Activated T-helper 1 cell treated with anti-CD3 and anti-CD28 coated beads, Interleukin-12 subunit alpha, Interleukin-12 subunit beta, Interleukin-2, Interleukin-4 antibody, amounts not matched to agents 30 ng/mL and 10 ng/mL and 1 ng/mL, durations not matched to agents 14 hours and 24 hours and 36 hours (primary cell): ENCODE data around the gene MRPL46. TPM values are rescaled to one million over a fixed set of nuclear protein-coding genes. Genes with fewer than 3 reads are reported as not detected.
A peak's percentile ranks its signal among the peaks of the same experiment; 100 is the strongest.
"Not testable (repeated sequence)": the region's sequence is repeated elsewhere in the genome, so short reads cannot be mapped to it uniquely, and the experiment has no call there.

ENCODE experiments used
- DNase-seq: peaks from one replicate; pipeline ENCODE4 v3.0.0; 2021; ENCODE audit warnings: low spot score
- H3K27ac Mint-ChIP-seq: one replicate; pipeline ENCODE4 v1.8.0; 2021; ENCODE audit warnings: mild to moderate bottlenecking, mixed read lengths
- H3K27me3 Mint-ChIP-seq: one replicate; pipeline ENCODE4 v1.8.0; 2022; ENCODE audit warnings: mild to moderate bottlenecking, moderate library complexity, mixed read lengths; ENCODE audit not compliant: insufficient read depth
- H3K36me3 Mint-ChIP-seq: one replicate; pipeline ENCODE4 v1.8.0; 2021; ENCODE audit warnings: low read depth, mixed read lengths
- H3K4me1 Mint-ChIP-seq: one replicate; pipeline ENCODE4 v1.8.0; 2021; ENCODE audit warnings: low read depth, mixed read lengths
- H3K4me3 Mint-ChIP-seq: one replicate; pipeline ENCODE4 v1.8.0; 2021; ENCODE audit warnings: mild to moderate bottlenecking, moderate library complexity, mixed read lengths
- H3K9me3 Mint-ChIP-seq: one replicate; pipeline ENCODE4 v1.8.0; 2021; ENCODE audit warnings: mixed read lengths
- intact Hi-C: fragments of 100-400 bp; cut with micrococcal nuclease; formaldehyde crosslinking; loops from one replicate; pipeline ENCODE4 v1.15.1; 2024
- total RNA-seq: library from RNA; stranded (reverse); gene quantifications from 2 replicates; pipeline ENCODE4 v1.2.3, GENCODE V29; 2022

The MRPL46 gene
- total RNA-seq, 1 donor from 2014 or later = 47.5 TPM

DNA sequence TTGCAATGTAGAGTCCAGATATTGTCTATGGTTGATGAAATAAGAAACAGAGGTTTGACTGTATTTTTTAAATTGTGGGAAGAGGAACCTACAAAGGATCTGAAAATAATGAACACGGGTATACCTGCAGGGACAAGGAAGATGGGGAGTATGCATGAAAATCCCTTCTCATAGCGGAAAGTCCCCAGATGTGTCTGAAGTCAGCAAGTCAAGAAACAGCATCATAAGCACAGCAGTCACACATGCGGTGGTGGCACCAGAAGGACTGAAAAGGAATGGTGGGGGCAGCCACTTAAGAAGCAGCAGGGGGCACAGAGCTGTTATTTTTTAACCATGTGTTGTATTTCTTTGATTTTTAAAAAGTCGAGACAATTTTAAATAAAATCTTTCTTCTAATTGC is 5.0 kb upstream of the MRPL46 start:
- no peak for DNase-seq
- H3K27me3 Mint-ChIP-seq = no peaks in the 10 kb centered on the region
- intact Hi-C loops = no loop called here

DNA sequence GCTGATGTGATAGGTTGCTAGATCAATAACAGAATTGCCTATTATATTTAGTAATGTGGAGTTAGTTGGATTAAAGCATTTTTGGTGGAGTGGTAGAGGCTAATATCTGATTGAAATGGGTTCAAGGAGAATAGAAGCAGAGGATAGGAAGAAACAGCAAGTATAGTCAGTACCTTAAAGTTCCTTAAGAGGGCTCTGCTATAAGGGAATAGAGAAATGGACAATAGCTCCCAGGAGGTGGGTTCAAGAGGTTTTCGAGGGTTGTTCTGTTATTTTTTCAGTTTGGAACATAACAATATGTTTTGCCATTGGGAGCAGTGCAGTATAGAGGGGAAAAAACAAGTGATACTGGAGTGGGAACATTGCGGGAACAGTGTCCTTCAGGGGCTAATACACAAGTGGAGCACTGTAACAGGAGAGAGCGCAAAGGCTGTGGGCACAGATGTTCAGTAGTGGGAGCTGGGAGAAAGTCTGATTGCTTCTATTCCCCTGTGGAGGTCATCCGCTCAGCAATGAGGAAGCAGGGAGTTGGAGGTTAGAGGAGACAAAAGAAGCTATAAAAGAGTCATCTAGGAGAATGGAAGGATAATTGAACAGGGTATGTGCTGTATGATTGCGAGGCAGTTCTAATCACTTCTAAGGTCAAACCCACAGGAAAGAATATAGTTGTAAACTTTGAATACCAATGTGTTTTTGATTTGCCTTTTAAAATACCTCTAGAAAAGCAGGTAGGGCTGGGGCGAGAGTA is 3.6 kb upstream of the MRPL46 start:
- DNase-seq = no peak
- Mint-ChIP-seq H3K4me3 (no peak overlapping the region), H3K9me3 (no peaks in the 10 kb centered on the region), H3K27ac (no peak overlapping the region), H3K4me1 (peaks cover 32% of the 10 kb centered on the region), H3K27me3 (no peaks in the 10 kb centered on the region), H3K36me3 (peaks cover 22% of the 10 kb centered on the region)
- intact Hi-C loops = no loop called here

More for the DNA sequence above, 5.0 kb upstream of the MRPL46 start:
- Mint-ChIP-seq H3K4me1 (peaks cover 20% of the 10 kb centered on the region), H3K27ac (peak overlapping the region; percentile 74), H3K4me3 (no peak overlapping the region), H3K9me3 (no peaks in the 10 kb centered on the region), H3K36me3 (peaks cover 27% of the 10 kb centered on the region)

DNA sequence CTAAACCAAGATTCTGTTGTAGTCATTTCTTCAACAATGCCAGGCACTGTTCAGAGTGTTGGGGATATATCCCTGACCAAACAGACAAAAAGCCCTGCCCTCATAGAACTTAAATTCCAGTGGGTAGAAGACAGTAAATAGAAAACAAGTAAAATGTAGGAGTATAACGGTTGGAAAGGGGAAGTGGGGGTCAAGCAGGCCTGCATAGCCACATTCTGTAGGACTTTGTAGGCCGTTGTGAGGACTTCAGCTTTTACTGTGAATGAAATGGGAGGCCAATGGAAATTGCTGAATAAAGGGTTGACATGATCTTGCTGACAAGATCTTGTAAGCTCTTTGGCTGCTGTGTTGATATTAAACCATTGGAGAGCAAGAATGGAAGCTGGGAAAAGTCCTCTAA is 2.1 kb upstream of the MRPL46 start:
- no peak for DNase-seq
- Mint-ChIP-seq H3K4me3 (no peak overlapping the region), H3K4me1 (peaks cover 41% of the 10 kb centered on the region), H3K9me3 (no peaks in the 10 kb centered on the region), H3K27me3 (no peaks in the 10 kb centered on the region), H3K27ac (no peak overlapping the region), H3K36me3 (peaks cover 21% of the 10 kb centered on the region)
- intact Hi-C loops = no loop called here

DNA sequence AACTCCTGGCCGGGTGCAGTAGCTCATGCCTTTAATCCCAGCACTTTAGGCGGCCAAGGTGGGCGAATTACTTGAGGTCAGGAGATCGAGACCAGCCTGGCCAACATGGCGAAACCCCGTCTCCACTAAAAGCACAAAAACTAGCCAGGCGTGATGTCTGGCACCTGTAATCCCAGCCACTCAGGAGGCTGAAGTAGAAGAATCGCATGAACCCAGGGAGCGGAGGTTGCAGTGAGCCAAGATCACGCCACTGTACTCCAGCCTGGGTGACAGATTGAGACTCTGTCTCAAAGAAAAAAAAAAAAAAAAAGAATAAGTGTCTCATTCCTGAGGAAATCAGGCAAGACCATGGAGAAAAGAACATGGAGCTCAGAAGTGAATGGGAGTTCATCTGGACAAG is 1.5 kb upstream of the MRPL46 start:
- H3K27ac Mint-ChIP-seq, H3K27me3 Mint-ChIP-seq, DNase-seq, H3K9me3 Mint-ChIP-seq, intact Hi-C loops: not testable (repeated sequence)
- H3K4me3 Mint-ChIP-seq = peak overlapping the region; percentile 96
- H3K4me1 Mint-ChIP-seq = peaks cover 41% of the 10 kb centered on the region
- H3K36me3 Mint-ChIP-seq = peaks cover 23% of the 10 kb centered on the region

DNA sequence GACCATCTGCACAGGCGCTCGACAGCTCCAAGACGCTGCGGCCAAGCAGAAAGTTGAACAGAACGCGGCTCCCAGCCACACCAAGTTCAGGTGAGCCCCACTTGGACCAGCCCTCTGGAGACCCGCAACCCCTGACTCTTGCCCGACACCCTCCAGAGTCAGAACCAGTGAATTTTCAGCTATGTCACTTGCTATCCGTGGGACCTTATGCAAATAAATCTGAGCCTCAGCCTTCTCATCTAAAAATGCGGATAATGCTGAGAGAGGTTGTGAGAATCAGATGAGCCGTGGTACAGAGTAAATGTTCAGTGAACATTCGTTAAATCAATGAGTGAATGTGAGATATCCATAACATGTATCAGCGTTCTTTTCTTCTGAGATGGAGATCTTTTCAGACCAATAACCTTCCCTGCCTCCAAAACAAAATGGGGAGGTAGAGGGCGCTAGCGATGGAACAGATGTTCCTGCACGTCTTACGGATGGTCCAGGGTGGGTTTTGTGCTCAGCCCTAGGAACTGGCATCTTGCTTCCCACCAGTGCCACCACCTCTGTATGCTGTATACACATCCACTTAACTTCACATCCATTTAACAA is 844 bp upstream of the MRPL46 start:
- peak overlapping the region; percentile 95 for H3K27ac Mint-ChIP-seq
- DNase-seq = no peak
- peaks cover 26% of the 10 kb centered on the region for H3K36me3 Mint-ChIP-seq
- no peaks in the 10 kb centered on the region for H3K27me3 Mint-ChIP-seq
- intact Hi-C loops = loop anchor here (1.0 kb wide), 2 partner anchors 153 to 170 kb away; partner anchors contain the start of gene AEN
- no peaks in the 10 kb centered on the region for H3K9me3 Mint-ChIP-seq
- peak overlapping the region; percentile 96 for H3K4me3 Mint-ChIP-seq
- H3K4me1 Mint-ChIP-seq = peaks cover 41% of the 10 kb centered on the region

DNA sequence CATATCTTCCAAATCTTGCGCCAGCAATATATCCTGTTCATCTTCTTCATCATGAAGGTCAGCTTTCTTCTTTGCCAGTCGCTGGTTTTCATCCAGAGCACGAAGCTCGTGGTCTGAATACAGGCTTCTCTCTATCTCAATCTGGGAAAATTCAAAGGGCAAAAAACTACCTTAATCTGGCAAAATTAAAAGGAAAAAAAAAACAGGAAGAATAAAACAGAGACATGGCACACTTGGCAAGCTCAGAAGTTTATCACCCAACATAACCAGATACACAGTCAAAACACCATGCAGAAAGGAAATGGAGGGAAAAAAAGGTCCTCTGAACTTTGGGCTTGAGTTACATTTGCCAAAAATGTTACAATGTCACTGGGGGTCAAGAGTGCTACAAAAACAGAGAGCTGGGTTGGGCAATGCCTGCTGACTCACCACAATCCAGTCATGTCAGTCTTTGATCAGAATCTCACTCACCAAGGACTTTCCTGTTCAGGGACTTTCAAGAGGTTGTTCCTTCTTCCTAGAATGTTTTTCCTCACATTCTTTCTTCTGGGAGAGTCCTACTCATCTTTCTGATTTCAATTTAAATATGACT is 1.5 kb downstream of the MRPL46 start:
- Mint-ChIP-seq H3K9me3 (no peaks in the 10 kb centered on the region), H3K4me3 (peak overlapping the region; percentile 96), H3K27ac (peak overlapping the region; percentile 95), H3K36me3 (peaks cover 23% of the 10 kb centered on the region), H3K27me3 (no peaks in the 10 kb centered on the region), H3K4me1 (peaks cover 29% of the 10 kb centered on the region)
- DNase-seq = no peak
- intact Hi-C loops = no loop called here

DNA sequence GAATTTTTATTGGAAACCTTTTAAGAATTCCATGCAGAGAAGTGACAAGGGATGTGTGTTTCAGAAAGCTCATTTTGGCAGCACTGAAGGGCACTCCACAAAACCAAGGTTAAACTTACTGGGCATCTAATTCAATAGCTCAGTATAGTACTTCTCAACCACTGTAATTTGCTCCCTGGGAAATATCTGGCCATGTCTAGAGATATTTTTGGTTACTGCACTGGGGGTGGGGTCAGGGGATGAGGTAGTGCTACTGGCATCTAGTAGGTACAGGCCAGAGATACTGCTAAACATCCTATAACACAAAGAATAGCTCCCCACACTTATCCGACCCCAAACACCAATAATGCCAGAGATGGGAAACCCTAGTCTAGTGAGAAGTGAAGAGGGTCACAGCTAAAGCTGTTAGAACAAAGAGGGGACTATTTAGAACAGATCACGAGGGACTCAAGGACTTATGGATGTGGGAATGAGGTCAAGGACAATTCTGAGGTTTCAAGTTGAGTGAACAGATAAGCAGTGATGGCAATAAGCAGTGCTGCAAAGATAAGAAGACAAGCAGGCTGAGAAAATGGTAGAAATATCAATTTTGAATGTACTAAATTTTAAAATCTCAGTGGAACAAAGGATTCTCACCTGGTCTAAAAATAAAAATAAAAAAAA is 3.2 kb downstream of the MRPL46 start:
- no peak for DNase-seq
- intact Hi-C loops = no loop called here
- Mint-ChIP-seq H3K36me3 (peaks cover 33% of the 10 kb centered on the region), H3K9me3 (no peaks in the 10 kb centered on the region), H3K4me1 (peaks cover 29% of the 10 kb centered on the region), H3K27me3 (no peaks in the 10 kb centered on the region), H3K27ac (no peak overlapping the region), H3K4me3 (no peak overlapping the region)

DNA sequence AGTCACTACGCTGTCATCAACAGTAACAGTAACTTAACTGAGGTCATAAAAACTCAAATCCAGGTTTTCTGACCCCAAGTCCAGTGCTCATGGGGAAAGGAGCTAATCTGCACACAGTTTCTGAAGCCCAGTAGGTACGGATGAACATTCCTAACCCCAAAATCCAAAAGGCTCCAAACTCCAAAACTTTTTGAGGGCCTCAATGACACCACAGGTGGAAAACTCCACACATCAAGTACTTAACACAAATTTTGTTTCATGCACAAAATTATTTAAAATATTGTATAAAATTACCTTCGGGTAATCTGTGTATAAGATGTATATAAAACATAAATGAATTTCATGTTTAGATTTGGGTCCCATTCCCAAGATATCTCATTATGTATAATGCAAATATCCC is 10.5 kb downstream of the MRPL46 start:
- no peaks in the 10 kb centered on the region for H3K4me1 Mint-ChIP-seq
- no peaks in the 10 kb centered on the region for H3K9me3 Mint-ChIP-seq
- DNase-seq = no peak
- H3K27me3 Mint-ChIP-seq = no peaks in the 10 kb centered on the region
- peaks cover 15% of the 10 kb centered on the region for H3K36me3 Mint-ChIP-seq
- intact Hi-C loops = loop anchor here (10.0 kb wide), 1 partner anchor 182 kb away; no protein-coding TSS in a partner anchor
- H3K27ac Mint-ChIP-seq = no peak overlapping the region
- H3K4me3 Mint-ChIP-seq = no peak overlapping the region

DNA sequence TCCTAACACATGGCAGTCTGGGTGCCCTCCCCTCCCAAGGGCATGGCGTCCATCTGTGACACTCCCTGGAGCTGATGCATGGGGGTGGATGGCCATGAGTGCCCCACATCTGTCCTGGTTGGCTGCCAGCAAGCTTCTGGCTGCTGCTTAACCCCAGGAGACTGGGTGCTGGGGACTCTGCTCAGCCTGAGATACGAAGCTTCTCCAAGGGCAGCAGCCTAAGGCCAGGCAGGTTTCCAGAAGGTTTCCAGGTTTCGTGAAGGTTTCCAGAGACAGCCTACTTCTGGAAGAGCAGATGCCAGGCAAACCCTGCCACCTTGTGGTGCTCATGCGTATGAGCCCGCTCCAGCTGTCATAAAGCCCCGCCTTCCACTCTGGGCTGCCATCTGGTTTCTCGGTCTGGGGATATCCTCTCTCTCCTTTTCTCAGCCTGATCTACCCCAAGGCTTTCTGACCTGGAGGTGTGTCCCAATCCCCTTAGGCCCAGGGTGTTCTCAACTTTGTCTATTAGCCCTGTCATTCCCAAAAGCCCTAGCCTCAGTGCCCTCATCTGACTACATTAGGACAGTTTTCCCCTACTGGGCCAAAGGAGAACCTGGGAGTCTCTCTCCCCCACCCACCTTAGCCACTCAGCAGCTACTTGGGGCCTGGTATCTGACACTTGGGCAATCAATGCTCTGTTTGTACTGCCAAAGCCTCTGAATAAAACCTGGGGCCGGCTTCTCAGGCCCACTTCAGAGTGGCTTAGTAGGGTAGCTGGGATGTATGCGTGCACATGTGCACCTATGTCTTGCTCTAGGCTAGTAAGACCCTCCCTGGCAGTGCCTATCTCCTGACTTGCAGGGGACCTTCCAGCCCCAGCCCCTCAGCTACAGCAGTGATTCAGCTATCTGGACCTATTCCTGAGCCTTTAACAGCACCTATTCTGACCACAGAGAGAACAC is 12.0 kb downstream of the MRPL46 start:
- no peak for DNase-seq
- Mint-ChIP-seq H3K4me1 (peaks cover 2% of the 10 kb centered on the region), H3K36me3 (peaks cover 12% of the 10 kb centered on the region), H3K27me3 (no peaks in the 10 kb centered on the region), H3K9me3 (no peaks in the 10 kb centered on the region), H3K27ac (no peak overlapping the region), H3K4me3 (no peak overlapping the region)
- intact Hi-C loops = loop anchor here (10.0 kb wide), 1 partner anchor 180 kb away; no protein-coding TSS in a partner anchor

DNA sequence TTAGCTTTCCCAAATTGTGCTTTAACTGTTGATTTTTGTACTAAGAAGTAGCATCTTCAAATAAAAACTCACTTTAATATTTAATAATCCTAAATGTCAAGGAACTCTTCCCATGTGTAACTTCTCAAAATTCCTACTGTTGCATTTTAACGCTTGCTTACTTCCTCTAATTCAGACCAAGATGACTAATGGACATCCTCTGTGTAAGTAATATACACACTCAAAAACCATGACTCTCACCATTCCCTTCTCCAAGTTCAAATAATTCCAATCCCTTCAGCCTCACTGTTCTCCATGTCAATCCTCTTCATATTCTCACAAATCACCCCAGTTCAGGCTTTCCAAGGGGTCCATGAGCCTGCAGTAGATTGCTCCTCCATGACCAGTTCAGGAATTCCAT is 13.0 kb downstream of the MRPL46 start:
- intact Hi-C loops = loop anchor here (10.0 kb wide), 1 partner anchor 179 kb away; no protein-coding TSS in a partner anchor
- Mint-ChIP-seq H3K9me3 (no peaks in the 10 kb centered on the region), H3K36me3 (peaks cover 7% of the 10 kb centered on the region), H3K4me1 (peaks cover 5% of the 10 kb centered on the region), H3K27ac (no peak overlapping the region), H3K27me3 (no peaks in the 10 kb centered on the region), H3K4me3 (no peak overlapping the region)
- no peak for DNase-seq

DNA sequence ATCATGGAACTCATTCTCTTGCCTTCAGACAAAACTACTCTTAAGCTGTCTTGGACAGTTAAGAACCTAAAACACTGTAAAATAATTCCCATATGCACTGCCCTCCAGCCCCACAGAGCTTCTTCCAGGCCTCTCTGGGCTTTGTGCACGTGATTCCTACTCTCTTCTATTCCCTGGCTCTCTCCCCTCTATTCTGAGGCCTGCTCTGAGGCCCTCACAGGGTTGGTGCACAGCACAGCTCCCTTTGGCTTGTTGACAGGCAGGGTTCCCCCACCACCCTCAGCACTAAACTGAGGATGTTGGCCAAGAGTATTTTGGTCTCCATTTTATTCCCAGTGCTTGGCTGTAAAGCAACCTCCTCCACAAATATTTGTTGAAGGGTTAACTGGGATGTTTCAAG is 13.5 kb downstream of the MRPL46 start:
- intact Hi-C loops = loop anchor here (10.0 kb wide), 1 partner anchor 179 kb away; no protein-coding TSS in a partner anchor

More for the DNA sequence above, 13.5 kb downstream of the MRPL46 start:
- peaks cover 5% of the 10 kb centered on the region for H3K4me1 Mint-ChIP-seq
- H3K9me3 Mint-ChIP-seq = no peaks in the 10 kb centered on the region
- H3K27ac Mint-ChIP-seq = no peak overlapping the region
- H3K27me3 Mint-ChIP-seq = no peaks in the 10 kb centered on the region
- no peak for DNase-seq
- H3K36me3 Mint-ChIP-seq = peaks cover 1% of the 10 kb centered on the region
- H3K4me3 Mint-ChIP-seq = no peak overlapping the region
